DLD1 (cell line): ENCODE results near the gene INTS12.

ENCODE experiments used
- in situ Hi-C: cut with HindIII; loops from 2 replicates; pipeline ENCODE4 v1.10.0; 2017; ENCODE audit warnings: low sequenced_read_pairs

INTS12 gene

GRCh38 chr4:105686571-105686970, 21.9 kb downstream of the INTS12 start:
- in situ Hi-C loops = no loop called here

- in situ Hi-C loops = no loop called here
These were observed 25.5 kb downstream of the INTS12 start for GRCh38 chr4:105683038-105683437.

- in situ Hi-C loops = no loop called here
These were observed 29.3 kb downstream of the INTS12 start for GRCh38 chr4:105679186-105679585.

- in situ Hi-C loops = no loop called here
These were observed 30.8 kb downstream of the INTS12 start for GRCh38 chr4:105677709-105678108.

- in situ Hi-C loops = no loop called here
These were observed 34.5 kb downstream of the INTS12 start for GRCh38 chr4:105674011-105674410.

- in situ Hi-C loops = no loop called here
These were observed 37.2 kb downstream of the INTS12 start for GRCh38 chr4:105671301-105671700.

- in situ Hi-C loops = no loop called here
These were observed 37.8 kb downstream of the INTS12 start for GRCh38 chr4:105670684-105671083.

GRCh38 chr4:105666693-105667092, 41.8 kb downstream of the INTS12 start:
- in situ Hi-C loops = no loop called here

GRCh38 chr4:105662935-105663675, 45.4 kb downstream of the INTS12 start:
- in situ Hi-C loops = no loop called here

- in situ Hi-C loops = no loop called here
These were observed 47.5 kb downstream of the INTS12 start for GRCh38 chr4:105661028-105661427.

GRCh38 chr4:105659190-105659589, 49.3 kb downstream of the INTS12 start:
- in situ Hi-C loops = no loop called here

GRCh38 chr4:105657117-105657765, 51.2 kb downstream of the INTS12 start:
- in situ Hi-C loops = no loop called here

- in situ Hi-C loops = no loop called here
These were observed 56.1 kb downstream of the INTS12 start for GRCh38 chr4:105652286-105652888.

GRCh38 chr4:105651884-105652283, 56.6 kb downstream of the INTS12 start:
- in situ Hi-C loops = no loop called here

- in situ Hi-C loops = no loop called here
These were observed 58.3 kb downstream of the INTS12 start for GRCh38 chr4:105650190-105650589.

GRCh38 chr4:105645440-105645839, 63.0 kb downstream of the INTS12 start:
- in situ Hi-C loops = no loop called here

- in situ Hi-C loops = no loop called here
These were observed 64.2 kb downstream of the INTS12 start for GRCh38 chr4:105644257-105644656.

GRCh38 chr4:105641845-105642244, 66.6 kb downstream of the INTS12 start:
- in situ Hi-C loops = no loop called here

GRCh38 chr4:105637408-105638176, 70.9 kb downstream of the INTS12 start:
- in situ Hi-C loops = no loop called here

- in situ Hi-C loops = no loop called here
These were observed 73.9 kb downstream of the INTS12 start for GRCh38 chr4:105634402-105635080.

- in situ Hi-C loops = no loop called here
These were observed 75.2 kb downstream of the INTS12 start for GRCh38 chr4:105633241-105633640.
